Stimulated activated naive CD4-positive, alpha-beta T cell (primary cell): ENCODE measurements around the gene CCDC57.

Experiments
- DNase-seq, 6 experiments: peaks; one replicate each; lab custom pipeline; 2025; lab: John Stamatoyannopoulos, UW

The CCDC57 gene

GRCh38 chr17:82061047-82061925, 151.4 kb downstream of the CCDC57 start:
- DNase-seq: no peak

GRCh38 chr17:82060614-82061013, 152.0 kb downstream of the CCDC57 start:
- no peak for DNase-seq

- no peak for DNase-seq
Measured at GRCh38 chr17:82060001-82060380, 152.7 kb downstream of the CCDC57 start.

- no peak for DNase-seq
Measured at GRCh38 chr17:82059272-82060000, 153.2 kb downstream of the CCDC57 start.

- DNase-seq: no peak
Measured at GRCh38 chr17:82058855-82059249, 153.8 kb downstream of the CCDC57 start.

- DNase-seq: no peak
Measured at GRCh38 chr17:82058230-82058854, 154.3 kb downstream of the CCDC57 start.

- DNase-seq: no peak
Measured at GRCh38 chr17:82056729-82057621, 155.7 kb downstream of the CCDC57 start.

GRCh38 chr17:82055965-82056728, 156.5 kb downstream of the CCDC57 start:
- no peak for DNase-seq

- no peak for DNase-seq
Measured at GRCh38 chr17:82055023-82055964, 157.3 kb downstream of the CCDC57 start.

- no peak for DNase-seq
Measured at GRCh38 chr17:82054351-82055022, 158.2 kb downstream of the CCDC57 start.

- DNase-seq: no peak
Measured at GRCh38 chr17:82053556-82054263, 158.9 kb downstream of the CCDC57 start.

GRCh38 chr17:82053130-82053529, 159.5 kb downstream of the CCDC57 start:
- DNase-seq: no peak

- DNase-seq: no peak
Measured at GRCh38 chr17:82052638-82053059, 160.0 kb downstream of the CCDC57 start.

- DNase-seq: peak; percentile 57 to 78 (median 69)
Measured at GRCh38 chr17:82051776-82052637, 160.6 kb downstream of the CCDC57 start, which contains the start of the genes GPS1 and RFNG. GPS1 (plus strand) TSS chr17:82051898; CDS start chr17:82051932, 34 bp downstream. RFNG (minus strand) TSS chr17:82051811; CDS start chr17:82051766, 45 bp downstream.
